CD4-positive, alpha-beta T cell treated with Interleukin-15 for 1 hour (primary cell): ENCODE data around the gene AKNA.

Experiments used
- DNase-seq: peaks from one replicate; pipeline ENCODE4 v3.0.0-alpha.2; 2020

The AKNA gene

GRCh38 chr9:114318416-114318815 lies 69.4 kb downstream of the AKNA start:
- DNase-seq: no peak

- no peak for DNase-seq
These were observed 70.0 kb downstream of the AKNA start for GRCh38 chr9:114317665-114318357.

GRCh38 chr9:114316605-114317230 lies 71.1 kb downstream of the AKNA start:
- no peak for DNase-seq

- no peak for DNase-seq
These were observed 71.9 kb downstream of the AKNA start for GRCh38 chr9:114315723-114316363.

- DNase-seq: no peak
These were observed 72.7 kb downstream of the AKNA start for GRCh38 chr9:114314881-114315722.

- DNase-seq: no peak
These were observed 73.4 kb downstream of the AKNA start for GRCh38 chr9:114314256-114314867.

- no peak for DNase-seq
These were observed 74.6 kb downstream of the AKNA start for GRCh38 chr9:114313186-114313585.

- DNase-seq: no peak
These were observed 75.3 kb downstream of the AKNA start for GRCh38 chr9:114312513-114312875.

GRCh38 chr9:114311571-114312512 lies 75.9 kb downstream of the AKNA start:
- no peak for DNase-seq

- no peak for DNase-seq
These were observed 77.0 kb downstream of the AKNA start for GRCh38 chr9:114310471-114311450.

- no peak for DNase-seq
These were observed 78.7 kb downstream of the AKNA start for GRCh38 chr9:114309096-114309495.

- no peak for DNase-seq
These were observed 79.3 kb downstream of the AKNA start for GRCh38 chr9:114308361-114308950.

- DNase-seq: no peak
These were observed 79.9 kb downstream of the AKNA start for GRCh38 chr9:114307899-114308267.

- no peak for DNase-seq
These were observed 83.2 kb downstream of the AKNA start for GRCh38 chr9:114304416-114305188.

GRCh38 chr9:114303977-114304376 lies 83.8 kb downstream of the AKNA start:
- DNase-seq: no peak

GRCh38 chr9:114303571-114303970 lies 84.2 kb downstream of the AKNA start:
- no peak for DNase-seq

GRCh38 chr9:114302727-114303126 lies 85.1 kb downstream of the AKNA start:
- DNase-seq: no peak

- no peak for DNase-seq
These were observed 85.8 kb downstream of the AKNA start for GRCh38 chr9:114301798-114302565.
